Left colon (tissue), 2 donors: Measurements from ENCODE around the gene GRID2. TPM values are rescaled to one million over a fixed set of nuclear protein-coding genes. Genes with fewer than 3 reads are reported as not detected.

Source experiments
- ATAC-seq: fragments of 200-7000 bp; cut with Tn5 transposase; one replicate; pipeline ENCODE4 v1.9.1; 2020; ENCODE audit warnings: mild to moderate bottlenecking, moderate library complexity
- DNase-seq, 2 donors: peaks; one replicate each; pipeline ENCODE4 v3.0.0-alpha.2; 2020
- intact Hi-C, 2 donors: fragments of 100-400 bp; cut with DNase I in 1 of 2; cut with micrococcal nuclease in 1 of 2; formaldehyde crosslinking; loops; one replicate each; pipeline versions ENCODE4 v1.11.2 to v1.14.0; 2022; cut with DNase I, micrococcal nuclease
- total RNA-seq, 2 donors: library from RNA; stranded (reverse); fragmentation: NEBNext Ultra II Directional; extraction: Animal tissue kit (Norgen Biotek cat#: 25700); gene quantifications; one replicate each; pipeline ENCODE4 v1.2.1, GENCODE V29; 2021
- donor health status: DM: no; HTN: no; CAD: no.
- donor health status: DM: yes; HTN: yes; CAD: no.

Gene GRID2
- total RNA-seq, 2 donors from 2014 or later = not detected

GRCh38 chr4:93394545-93395081, 1090.8 kb downstream of the GRID2 start:
- DNase-seq (no peak), ATAC-seq (no peak)
- intact Hi-C loops = no loop called here

DNA sequence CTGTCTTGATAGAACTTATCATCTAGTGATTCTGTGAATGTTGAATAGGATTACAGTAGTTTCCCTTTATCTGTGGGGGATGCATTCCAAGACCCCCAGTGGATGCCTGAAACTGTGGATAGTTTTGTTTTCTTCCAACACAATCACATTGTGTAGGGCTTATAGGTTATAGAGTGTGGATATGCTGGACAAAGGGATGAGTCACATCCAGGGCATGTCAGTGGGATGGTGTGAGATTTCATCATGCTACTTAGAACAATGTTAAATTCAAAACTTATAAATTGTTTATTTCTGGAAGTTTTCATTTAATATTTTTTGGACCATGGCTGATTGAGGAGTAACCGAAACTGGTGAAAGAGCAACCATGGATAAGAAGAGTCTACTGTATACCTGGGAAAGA, 1092.5 kb downstream of the GRID2 start:
- intact Hi-C loops = no loop called here
- ATAC-seq = no peak
- DNase-seq = no peak

DNA sequence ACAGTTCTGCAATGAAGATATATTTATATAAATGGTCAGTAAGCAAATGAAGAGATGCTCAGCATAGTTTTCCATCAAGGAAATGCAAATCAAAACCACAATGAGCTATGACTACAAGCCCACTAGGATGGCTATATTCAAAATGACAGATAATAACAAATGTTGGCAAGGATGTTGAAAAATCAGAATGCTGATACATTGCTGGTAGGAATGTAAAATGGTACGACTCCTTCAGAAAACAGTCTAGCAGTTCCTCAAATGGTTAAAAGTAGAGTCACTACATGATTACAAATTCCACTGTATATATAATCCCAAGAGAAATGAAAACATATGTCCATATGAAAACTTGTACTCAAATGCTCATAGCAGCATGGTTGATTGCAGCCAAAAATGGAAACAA, 1099.8 kb downstream of the GRID2 start:
- no peak for DNase-seq
- intact Hi-C loops = no loop called here
- ATAC-seq = no peak

- intact Hi-C loops = no loop called here
- no peak for DNase-seq
- no peak for ATAC-seq
Measured at GRCh38 chr4:93407493-93408275, 1103.9 kb downstream of the GRID2 start.

DNA sequence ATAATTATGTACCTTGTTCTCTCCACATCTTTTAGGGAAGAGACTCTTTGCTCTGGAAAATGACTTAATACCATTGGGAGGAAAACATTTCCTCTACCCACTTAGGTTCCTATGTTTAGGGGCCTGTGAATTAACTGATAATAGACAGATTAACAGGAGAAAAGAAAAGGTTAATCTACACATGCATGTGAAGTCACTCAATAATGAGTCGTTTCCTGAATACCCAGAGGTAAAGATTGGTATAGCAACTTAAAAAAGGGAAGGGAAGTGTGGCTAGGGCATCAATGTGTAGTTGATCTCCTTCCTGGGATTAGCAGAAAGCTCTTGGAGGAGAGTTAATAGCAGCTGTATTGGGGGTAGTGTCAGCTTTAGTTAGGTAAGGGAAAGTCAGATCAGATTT, 1105.3 kb downstream of the GRID2 start:
- intact Hi-C loops = no loop called here
- DNase-seq (no peak), ATAC-seq (no peak)

DNA sequence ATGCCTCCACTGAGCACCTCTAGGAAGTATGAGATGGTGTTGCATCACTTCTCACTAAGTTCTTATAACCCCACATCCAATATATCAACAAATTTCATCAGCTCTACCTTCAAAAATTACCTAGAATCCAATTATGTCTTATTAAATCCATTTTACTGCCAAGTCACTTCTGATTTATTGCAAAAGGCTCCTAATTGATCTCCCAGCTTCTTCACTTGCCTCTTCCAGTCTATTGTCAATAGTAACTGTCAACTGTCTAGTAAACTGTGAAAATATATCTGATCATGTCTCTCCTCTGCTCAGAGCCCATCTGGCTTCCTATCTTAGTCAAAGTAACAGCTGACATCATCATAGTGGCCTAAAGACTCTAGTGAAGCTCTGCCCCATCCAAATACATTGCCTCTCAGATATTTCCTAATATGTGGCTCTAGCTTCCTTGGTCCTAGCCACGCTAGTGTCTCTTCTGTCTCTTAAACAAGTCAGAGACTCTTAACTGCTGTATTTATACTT, 1110.3 kb downstream of the GRID2 start:
- intact Hi-C loops = no loop called here
- DNase-seq (no peak), ATAC-seq (no peak)

- DNase-seq (no peak), ATAC-seq (no peak)
- intact Hi-C loops = no loop called here
Measured at GRCh38 chr4:93416344-93417128, 1112.8 kb downstream of the GRID2 start.

- ATAC-seq = no peak
- intact Hi-C loops = no loop called here
Measured at GRCh38 chr4:93431371-93431770, 1127.6 kb downstream of the GRID2 start.

GRCh38 chr4:93433840-93434239, 1130.1 kb downstream of the GRID2 start:
- intact Hi-C loops = no loop called here
- ATAC-seq (no peak), DNase-seq (no peak)

More at GRCh38 chr4:93431371-93431770, 1127.6 kb downstream of the GRID2 start:
- DNase-seq = no peak

DNA sequence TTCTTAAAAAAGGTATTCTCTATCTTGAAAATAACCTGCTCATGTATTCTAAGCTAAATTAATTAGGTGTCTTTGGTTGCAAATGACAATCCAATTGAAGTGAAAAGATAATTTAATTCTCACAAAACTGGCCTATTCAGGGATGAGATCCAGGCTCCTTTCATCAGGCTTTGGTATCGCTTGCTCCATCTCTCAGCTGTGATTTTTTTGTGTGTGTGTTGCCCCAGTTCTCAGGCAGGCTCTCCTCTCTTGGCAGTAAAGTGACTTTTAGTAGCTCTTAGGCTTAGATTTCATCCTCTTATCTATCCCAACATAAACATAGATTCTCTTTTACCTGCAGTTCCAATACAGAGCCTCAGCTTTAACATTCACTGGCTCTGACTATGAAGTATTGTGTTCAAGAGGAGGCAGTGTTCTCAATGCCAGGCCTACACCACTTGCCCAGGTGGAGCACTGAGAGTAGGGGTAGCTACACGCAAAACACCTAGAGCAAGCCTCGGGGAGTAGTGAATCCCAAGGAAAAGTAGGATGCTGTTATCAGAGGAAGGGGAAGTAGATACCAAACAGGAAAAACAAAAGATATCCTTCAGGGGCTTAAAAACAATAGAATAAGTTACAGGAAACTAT, 1132.3 kb downstream of the GRID2 start:
- ATAC-seq = no peak
- intact Hi-C loops = no loop called here
- DNase-seq = no peak

DNA sequence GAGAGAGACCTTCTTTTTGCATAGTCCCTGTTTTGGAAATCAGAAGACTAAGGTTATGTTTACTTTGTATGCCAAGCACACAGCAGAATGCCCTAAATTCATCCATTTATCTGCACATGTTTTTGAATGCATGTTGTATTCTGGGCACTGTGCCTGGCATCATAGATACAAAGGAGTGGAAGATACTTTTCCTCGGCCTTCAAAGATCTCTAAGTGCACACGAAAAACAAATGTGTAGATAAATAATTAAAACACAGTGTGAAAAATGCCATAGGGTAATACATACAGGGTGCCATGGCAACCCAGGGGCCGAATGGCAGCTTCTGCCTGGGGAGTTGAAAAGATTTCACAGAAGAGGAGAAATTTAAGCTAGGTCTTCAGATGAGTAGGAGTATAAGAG, 1134.2 kb downstream of the GRID2 start:
- no peak for DNase-seq
- ATAC-seq = no peak
- intact Hi-C loops = no loop called here

- ATAC-seq (no peak), DNase-seq (no peak)
- intact Hi-C loops = no loop called here
Measured at GRCh38 chr4:93444860-93445259, 1141.1 kb downstream of the GRID2 start.

GRCh38 chr4:93446038-93446437, 1142.3 kb downstream of the GRID2 start:
- intact Hi-C loops = no loop called here
- DNase-seq (no peak), ATAC-seq (no peak)

- intact Hi-C loops = no loop called here
- ATAC-seq (no peak), DNase-seq (no peak)
Measured at GRCh38 chr4:93448691-93449293, 1145.0 kb downstream of the GRID2 start.

- ATAC-seq = no peak
- no peak for DNase-seq
- intact Hi-C loops = no loop called here
Measured at GRCh38 chr4:93451954-93452353, 1148.2 kb downstream of the GRID2 start.

- no peak for DNase-seq
- intact Hi-C loops = no loop called here
- ATAC-seq = no peak
Measured at GRCh38 chr4:93461541-93461940, 1157.8 kb downstream of the GRID2 start.

GRCh38 chr4:93466446-93466845, 1162.7 kb downstream of the GRID2 start:
- ATAC-seq = no peak

GRCh38 chr4:93467484-93468155, 1163.9 kb downstream of the GRID2 start:
- no peak for ATAC-seq
- intact Hi-C loops = no loop called here
- DNase-seq = no peak

More at GRCh38 chr4:93466446-93466845, 1162.7 kb downstream of the GRID2 start:
- intact Hi-C loops = no loop called here
- DNase-seq = no peak
